Stimulated activated CD8-positive, alpha-beta memory T cell treated with anti-CD3 and anti-CD28 coated beads, Interleukin-4, amount 100 ng/mL, for 24 hours (primary cell): ENCODE results near the gene MYMK.

ENCODE experiments used
- DNase-seq: peaks from one replicate; pipeline ENCODE4 v3.0.0-alpha.2; 2020; ENCODE audit warnings: low read depth

MYMK gene

GRCh38 chr9:133518706-133519449, 5.9 kb downstream of the MYMK start:
- DNase-seq, result no peak

- DNase-seq, result no peak
Observed at GRCh38 chr9:133518200-133518599, 6.6 kb downstream of the MYMK start.

GRCh38 chr9:133517711-133518110, 7.0 kb downstream of the MYMK start:
- no peak for DNase-seq

- DNase-seq, result no peak
Observed at GRCh38 chr9:133516961-133517350, 7.8 kb downstream of the MYMK start.

- no peak for DNase-seq
Observed at GRCh38 chr9:133516256-133516960, 8.4 kb downstream of the MYMK start.

GRCh38 chr9:133515615-133516255, 9.0 kb downstream of the MYMK start:
- no peak for DNase-seq

- no peak for DNase-seq
Observed at GRCh38 chr9:133515240-133515610, 9.5 kb downstream of the MYMK start.

- DNase-seq, result no peak
Observed at GRCh38 chr9:133514460-133515239, 10.1 kb downstream of the MYMK start.

- no peak for DNase-seq
Observed at GRCh38 chr9:133513214-133514100, 11.3 kb downstream of the MYMK start.

GRCh38 chr9:133512253-133513213, 12.2 kb downstream of the MYMK start:
- no peak for DNase-seq

GRCh38 chr9:133511607-133512006, 13.2 kb downstream of the MYMK start:
- no peak for DNase-seq

GRCh38 chr9:133510926-133511505, 13.7 kb downstream of the MYMK start:
- DNase-seq, result no peak

GRCh38 chr9:133509179-133510083, 15.3 kb downstream of the MYMK start:
- DNase-seq, result no peak

- no peak for DNase-seq
Observed at GRCh38 chr9:133508046-133508445, 16.7 kb downstream of the MYMK start.

GRCh38 chr9:133507246-133507965, 17.4 kb downstream of the MYMK start:
- DNase-seq, result no peak

GRCh38 chr9:133506653-133507038, 18.1 kb downstream of the MYMK start:
- DNase-seq, result no peak

- no peak for DNase-seq
Observed at GRCh38 chr9:133505901-133506652, 18.7 kb downstream of the MYMK start.
